T-helper 2 cell treated with Interferon-gamma antibody and Interleukin-4, amounts not matched to agents 100 ng/mL and 5 ng/mL, for 36 hours (primary cell): ENCODE data around the gene ZBTB24. TPM values are rescaled to one million over a fixed set of nuclear protein-coding genes. Genes with fewer than 3 reads are reported as not detected.

Source experiments
- intact Hi-C: fragments of 100-400 bp; cut with micrococcal nuclease; formaldehyde crosslinking; loops from one replicate; pipeline ENCODE4 v1.15.1; 2023
- total RNA-seq: library from RNA; stranded (reverse); gene quantifications from 2 replicates; pipeline ENCODE4 v1.2.3, GENCODE V29; 2022

The ZBTB24 gene
- total RNA-seq = 25.0 and 25.5 TPM in 2 replicates

DNA sequence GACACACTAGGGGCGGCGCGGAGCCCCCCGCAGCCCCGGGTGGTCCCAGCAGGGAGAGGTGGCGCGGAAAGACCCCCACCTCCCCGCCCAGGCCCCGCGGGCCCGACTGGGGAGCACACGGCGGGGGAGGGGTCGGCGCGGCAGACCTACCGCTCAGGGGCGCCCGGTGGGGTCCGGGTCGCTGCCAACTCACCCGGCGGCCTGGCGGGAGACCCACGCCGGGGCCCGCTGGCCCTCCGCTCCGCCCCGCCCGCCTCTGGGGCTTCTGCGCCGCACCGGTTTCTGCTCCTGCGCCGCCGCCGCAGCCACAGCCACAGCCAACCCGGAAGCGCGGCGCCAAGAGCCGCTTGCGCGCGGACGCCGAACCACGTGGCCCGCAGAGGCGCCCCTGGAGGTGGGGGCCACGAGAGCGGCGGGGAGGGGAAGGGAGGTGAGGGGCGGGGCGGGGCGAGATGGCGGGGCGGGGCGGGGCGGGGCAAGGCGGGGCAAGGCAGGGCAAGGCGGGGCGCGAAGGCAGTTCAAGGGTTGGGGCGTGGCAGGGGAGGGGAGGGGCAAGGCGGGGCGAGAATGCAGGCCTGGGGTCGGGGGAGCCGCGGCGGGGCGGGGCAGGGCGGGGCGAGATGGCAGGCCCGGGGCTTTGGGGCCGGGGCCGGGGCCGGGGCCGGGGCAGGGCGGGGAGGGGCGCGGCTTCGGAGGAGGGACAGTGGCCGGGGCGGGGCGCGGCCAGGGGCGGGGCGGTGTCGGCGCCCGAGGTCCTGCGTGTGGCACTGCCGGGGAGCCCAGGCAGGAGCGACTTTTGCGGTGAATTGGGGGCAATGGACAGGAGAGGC, at the start of gene ZBTB24:
Gene ZBTB24, minus strand, starts transcription at position 315 of the 830 bp plus-strand sequence. CDS start 1,193 bp downstream, outside the sequence.
- intact Hi-C loops = loop anchor here (1.0 to 10.0 kb wide), 9 partner anchors 8 to 1332 kb away; partner anchors contain the start of genes AK9, CDK19, CEP57L1 and FIG4

DNA sequence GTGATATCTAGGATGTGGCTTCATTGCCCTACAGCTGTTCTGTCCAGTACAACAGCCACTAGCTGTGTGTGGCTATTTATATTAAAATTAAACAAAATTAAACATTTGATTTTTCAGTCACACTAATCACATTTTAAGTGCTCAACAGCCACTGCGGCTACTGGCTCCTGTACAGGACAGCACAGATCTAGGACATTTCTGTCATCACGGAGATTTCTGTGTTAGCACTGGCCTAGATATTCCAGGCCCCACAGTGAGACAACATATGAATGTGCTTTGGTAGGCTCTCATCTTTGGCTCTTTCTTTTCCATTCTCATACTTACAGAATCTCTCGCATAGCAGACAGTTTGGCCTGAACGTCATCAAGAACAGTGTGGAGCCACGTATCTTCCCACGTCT, 48.4 kb upstream of the ZBTB24 start:
- intact Hi-C loops = no loop called here

DNA sequence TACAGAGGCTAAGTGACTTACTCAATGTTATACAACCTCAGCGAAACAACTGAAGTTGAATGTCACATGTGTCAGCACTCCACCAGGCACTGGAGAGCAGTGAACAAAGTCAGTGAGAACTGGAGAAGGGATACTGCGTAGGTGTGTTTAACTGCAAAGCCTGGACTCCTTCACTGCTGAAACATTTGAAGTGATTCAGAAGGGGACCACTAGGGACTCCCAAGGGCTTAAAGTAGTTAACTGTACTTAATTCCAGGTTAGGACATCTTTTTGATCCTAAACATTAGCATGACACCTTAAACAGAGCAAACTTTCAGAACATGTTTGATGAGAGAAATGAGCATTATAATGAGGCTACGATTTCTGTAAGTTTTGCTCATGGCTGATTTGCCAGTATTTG, 45.0 kb upstream of the ZBTB24 start:
- intact Hi-C loops = loop anchor here (1.0 to 5.0 kb wide), 5 partner anchors 36 to 863 kb away; partner anchors contain the start of genes AK9 and FIG4

DNA sequence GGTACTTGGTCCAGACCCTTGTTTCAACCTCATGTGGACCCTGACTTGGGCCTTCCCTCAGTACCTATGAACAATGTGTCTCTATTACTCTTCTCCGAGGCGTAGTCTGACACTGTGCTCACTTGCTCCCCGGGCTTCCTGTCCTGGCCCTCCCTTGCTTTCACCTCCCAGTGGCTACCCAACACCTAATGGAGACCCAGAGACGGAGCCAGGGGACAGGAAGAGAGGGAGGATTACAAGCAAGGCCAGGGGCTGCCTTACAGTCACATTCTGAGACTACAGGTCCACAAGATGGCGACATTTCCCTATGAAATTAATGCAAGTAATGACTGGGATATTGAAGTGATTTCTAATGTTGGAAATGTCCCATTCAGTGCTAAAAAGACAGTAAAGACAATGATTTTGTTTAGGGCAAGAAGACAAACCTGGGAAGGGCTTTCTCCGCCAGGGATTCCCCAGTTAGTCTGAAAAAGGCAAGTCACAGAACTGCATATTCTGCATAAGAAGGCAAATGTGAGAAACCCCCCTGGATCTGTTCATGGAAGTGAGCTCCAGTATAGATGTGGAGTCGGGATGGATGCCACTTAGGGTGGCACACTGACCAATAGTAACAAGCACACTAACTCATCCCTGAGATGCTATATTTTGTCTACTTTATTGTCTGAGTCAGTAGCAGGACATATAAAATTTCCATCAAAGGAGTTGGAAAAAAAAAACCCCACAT, 44.0 kb upstream of the ZBTB24 start:
- intact Hi-C loops = loop anchor here (1.0 to 5.0 kb wide), 5 partner anchors 35 to 864 kb away; partner anchors contain the start of genes AK9 and FIG4

DNA sequence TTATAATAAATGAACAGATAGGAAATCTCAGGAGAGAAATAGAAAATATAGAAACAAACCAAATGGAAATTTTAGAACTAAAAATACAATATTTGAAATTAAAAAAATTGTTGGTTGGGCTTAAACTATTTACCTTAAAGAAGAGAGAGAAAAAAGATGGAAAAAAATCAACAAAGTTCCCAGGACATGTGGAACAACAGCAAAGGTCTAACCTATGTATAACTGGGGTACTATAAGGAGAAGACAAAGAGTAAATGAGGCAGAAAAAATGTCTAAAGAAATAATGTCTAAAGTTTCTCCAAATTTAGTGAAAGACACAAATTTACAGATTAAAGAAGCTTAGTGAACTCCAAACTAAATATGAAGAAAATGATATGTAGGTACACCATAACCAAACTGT, 41.1 kb upstream of the ZBTB24 start:
- intact Hi-C loops = no loop called here

DNA sequence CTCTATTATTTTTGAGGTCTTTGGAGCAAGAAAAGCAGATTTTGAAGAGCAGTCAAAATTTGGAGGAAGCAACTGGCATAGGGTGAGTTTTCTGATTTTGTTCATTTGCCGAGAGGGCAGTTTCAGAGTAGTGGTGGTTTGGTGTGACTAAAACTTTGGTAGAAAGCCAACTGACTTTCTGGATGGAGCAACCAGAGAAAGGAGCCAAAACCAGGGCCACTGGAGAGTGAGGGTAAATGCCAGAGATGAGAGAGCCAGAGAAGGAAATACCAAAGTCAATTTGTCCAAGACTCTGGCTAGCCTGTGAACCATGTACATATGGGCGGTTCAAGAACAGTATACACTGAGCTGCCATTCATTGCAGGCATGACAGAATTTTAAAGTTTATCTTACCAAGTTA, 40.5 kb upstream of the ZBTB24 start:
- intact Hi-C loops = no loop called here

DNA sequence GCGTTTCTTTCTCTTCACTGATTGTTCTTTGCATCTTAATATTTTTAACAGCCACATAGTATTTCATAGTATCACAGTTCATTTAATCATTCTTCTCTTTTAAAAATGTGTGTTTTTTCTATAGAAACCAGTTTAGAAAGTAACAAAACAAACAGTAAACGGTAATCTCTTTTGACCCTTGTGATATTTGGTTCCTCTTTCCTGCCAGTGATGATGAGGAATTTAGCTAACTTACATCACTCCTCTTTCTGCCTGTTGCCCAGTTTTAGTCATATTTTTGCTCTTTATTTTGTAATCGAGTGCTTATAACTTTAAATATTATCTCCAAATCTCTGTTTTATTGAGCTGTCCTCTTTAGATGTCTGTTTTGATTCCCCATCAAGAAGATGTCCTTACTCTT, 38.1 kb upstream of the ZBTB24 start:
- intact Hi-C loops = no loop called here

DNA sequence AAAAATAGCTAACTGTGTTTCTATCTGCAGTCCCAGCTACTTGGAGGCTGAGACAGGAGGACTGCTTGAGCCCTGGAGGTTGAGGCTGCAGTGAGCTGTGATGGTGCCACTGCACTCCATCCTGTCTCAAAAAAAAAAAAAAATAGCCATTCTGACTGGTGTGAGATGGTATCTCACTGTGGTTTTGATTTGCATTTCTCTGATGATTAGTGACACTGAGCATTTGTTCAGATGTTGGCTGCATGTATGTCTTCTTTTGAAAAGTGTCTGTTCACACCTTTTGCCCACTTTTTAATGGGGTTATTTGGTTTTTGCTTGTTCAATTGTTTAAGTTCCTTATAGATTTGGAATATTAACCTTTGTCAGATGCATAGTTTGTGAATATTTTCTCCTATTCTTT, 36.6 kb upstream of the ZBTB24 start:
- intact Hi-C loops = loop anchor here (5.0 kb wide), 1 partner anchor 37 kb away; the partner anchor contains the start of gene ZBTB24

DNA sequence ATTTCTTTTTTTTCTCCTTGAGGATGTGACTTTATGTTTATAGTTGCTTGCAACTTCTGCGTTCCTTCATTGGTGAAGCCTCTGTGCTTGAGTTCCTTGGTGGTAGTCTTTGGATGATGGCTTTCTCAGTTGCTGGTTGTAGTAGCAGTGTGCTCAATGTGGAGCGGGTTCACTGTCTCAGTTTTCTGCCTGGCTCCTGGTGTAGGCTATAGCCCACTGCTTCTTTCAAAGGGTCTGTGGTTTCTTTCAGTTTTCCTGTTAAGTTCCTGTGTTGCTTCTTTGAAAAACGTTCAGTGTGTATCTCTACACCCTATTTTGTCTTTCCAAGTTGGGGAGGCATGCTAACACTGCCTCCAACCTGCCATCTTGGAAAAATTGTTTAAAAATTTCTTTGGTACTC, 33.9 kb upstream of the ZBTB24 start:
- intact Hi-C loops = loop anchor here (5.0 kb wide), 1 partner anchor 35 kb away; the partner anchor contains the start of gene ZBTB24

DNA sequence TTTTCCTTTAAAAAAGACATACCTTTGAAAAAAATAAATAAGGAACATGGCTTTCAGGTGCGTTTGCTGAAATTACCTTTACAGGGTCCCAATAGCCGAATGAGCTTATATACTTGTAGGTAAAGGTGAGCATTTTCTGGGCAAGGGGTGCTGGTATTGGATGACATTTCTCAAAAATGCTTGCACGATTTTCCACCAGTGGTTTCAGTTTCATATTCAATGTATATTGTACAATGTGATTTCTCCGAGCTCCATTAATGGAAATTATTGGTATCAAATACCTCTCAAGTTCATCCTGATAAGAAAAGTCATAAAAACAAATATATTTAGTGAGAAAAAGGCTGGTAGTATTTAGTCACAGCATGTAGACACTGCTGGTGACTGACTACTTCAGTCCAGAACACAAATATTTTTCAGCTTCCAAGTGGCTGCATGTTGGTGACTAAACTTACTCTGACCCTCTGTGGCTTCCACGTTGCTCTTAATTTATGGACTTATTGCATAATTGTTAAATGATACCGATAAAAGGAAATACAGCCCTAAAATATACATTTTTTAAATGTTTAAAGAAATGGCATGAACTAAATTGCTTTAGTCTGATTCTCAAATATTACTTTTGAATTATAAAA, 32.9 kb upstream of the ZBTB24 start:
- intact Hi-C loops = loop anchor here (1.0 to 5.0 kb wide), 3 partner anchors 25 to 61 kb away; partner anchors contain the start of genes MICAL1 and ZBTB24

DNA sequence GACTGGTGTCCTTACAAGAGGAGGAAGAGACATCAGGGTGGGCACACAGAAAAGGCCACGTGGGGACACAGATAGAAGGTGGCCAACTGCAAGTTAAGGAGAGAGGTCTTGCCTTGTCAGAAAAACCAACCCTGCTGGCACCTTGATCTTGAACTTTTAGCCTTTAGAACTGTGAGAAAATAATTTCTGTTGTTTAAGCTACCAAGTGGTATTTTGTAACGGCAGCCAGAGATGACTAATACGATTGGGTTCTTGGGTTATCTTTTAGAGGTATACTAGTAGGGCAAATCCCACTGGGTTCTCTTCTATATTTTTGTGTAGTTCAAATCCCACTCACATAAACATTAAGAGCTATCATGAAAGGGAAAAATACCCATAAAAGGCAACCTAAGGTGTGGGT, 31.9 kb upstream of the ZBTB24 start:
- intact Hi-C loops = loop anchor here (1.0 to 5.0 kb wide), 3 partner anchors 24 to 60 kb away; partner anchors contain the start of genes MICAL1 and ZBTB24

DNA sequence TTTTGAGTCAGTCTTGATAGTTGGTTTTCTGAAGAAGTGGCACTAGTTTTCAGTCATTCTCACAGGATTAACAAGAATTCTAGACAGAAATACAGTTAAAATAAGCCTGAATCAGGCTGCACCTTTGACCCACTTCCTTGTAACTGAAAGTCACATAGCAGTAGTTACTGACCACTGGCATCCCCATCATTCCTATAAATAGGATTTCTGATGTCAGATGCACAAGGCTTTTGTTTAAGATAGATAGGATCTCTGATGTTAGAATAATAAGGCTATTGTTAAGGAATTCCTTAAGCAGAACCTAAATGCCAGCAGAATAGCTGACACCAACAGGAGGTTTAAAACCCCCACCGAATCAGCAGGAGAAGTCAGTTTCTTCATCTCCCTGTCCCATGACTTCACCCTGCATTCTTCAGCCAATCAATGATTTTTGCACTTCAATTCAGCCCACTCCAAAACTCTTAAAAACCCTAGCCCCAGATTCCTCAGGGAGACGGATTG, 30.6 kb upstream of the ZBTB24 start:
- intact Hi-C loops = loop anchor here (2.0 kb wide), 1 partner anchor 59 kb away; the partner anchor contains the start of gene MICAL1

DNA sequence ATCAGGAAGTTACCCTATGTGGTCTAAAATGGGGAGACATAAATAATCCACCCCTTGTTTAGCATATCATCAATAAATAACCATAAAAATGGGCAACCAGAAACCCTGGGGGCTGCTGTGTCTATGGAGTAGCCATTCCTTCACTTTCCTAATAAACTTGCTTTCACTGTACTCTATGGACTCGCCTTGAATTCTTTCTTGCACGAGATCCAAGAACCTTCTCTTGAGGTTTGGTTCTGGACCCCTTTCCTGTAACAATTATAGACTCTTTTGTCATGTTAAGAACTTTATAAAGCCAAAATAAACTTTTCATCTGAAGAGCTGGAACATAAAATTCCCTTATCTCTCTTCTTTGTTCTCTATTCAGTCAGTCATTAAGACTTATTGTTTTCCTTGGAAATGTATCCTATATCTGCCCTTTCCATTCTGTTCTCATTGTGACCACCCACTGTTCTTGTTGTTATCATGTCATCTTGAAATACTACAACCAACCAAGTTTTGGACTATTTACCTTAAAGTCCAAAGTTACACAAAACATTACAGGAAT, 29.3 kb upstream of the ZBTB24 start:
- intact Hi-C loops = no loop called here

DNA sequence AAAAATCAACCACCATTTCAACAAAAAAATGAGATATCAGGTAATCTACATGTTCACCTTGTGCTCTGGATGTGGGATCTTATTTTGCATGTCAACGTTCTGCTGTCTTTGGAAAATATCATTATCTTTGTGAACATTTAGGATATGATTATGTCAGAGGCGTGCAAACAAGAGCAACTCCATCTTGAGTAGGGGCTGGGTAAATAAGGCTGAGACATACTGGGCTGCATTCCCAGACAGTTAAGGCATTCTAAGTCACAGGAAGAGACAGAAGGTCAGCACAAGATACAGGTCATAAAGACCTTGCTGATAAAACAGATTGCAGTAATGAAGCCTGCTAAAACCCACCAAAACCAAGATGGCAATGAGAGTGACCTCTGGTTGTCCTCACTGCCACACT, 28.8 kb upstream of the ZBTB24 start:
- intact Hi-C loops = no loop called here

DNA sequence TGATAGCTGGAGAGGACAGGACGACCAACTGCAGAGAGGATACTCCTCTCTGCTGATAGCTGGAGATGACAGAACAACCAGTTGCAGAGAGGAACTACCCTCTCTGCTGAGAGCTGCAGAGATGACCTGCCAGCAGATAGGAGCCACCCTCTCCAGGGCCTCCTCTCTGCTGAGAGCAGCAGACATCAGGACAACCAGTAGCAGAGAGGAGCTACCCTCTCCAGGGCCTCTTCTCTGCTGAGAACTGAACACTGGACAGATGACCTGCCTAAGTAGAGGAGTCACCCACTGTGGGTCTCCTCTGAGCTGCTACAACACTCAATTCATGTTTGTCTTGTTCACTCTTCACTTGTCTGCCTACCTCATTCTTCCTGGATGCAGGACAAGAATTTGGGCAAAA, 27.3 kb upstream of the ZBTB24 start:
- intact Hi-C loops = no loop called here

DNA sequence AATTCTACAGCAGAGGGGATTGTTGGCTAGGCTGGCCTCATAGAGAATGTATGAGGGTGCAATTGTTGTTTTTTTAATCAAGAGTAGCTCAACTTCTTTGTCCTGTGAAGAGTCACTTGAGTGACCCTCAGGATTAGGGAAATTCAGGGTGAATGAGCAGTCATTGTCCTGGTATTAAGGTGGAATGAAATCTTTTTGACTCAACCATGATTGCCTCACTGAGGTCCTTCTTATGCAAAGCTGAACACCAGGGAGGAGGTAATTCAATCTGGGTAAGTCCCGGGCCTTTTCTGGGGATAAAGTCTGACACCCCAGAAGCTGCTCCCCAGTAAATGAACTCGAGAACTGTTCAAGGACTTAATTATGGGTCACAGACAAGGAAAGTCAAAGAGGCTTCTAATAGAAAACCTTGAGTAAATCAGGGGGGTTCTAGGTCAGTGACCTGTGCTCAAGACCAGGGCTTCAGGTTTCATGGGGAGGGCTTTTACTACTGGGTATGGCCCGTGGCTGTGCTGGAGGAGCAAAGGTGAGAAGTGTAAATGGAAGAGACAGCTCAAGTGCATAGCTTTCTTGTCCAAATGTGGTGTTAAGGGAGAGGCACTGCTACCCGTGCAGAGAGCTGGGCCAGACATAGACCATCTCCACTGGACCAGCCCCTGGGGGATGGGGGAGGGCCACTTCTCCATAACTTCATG, 25.3 kb upstream of the ZBTB24 start:
- intact Hi-C loops = no loop called here

DNA sequence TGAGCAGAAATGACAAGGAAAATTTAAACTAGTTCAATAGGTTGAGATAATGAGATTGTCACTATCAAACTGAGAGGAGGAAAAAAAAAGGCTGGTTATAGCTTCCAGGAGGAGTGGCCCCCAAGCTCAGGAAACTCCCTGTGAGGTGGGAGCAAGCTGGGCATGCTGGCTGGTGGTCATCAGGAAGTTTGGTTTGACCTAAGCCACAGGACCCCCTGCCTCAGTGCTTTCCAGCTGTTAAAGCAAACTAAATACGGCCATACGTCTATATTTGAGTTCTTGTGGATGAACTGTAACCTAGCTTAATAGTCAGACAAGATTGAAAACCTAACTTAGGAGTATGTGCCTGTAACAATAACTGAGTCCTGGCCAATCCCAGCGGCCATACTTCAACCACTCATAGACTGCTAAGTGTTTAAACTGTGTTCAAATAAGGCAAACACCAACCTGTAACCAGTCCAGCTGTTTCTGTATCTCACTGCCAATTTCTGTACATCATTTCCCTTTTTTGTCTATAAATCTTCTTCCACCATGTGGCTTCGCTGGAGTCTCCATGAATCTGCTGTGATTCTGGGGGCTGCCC, 24.6 kb upstream of the ZBTB24 start:
- intact Hi-C loops = no loop called here

DNA sequence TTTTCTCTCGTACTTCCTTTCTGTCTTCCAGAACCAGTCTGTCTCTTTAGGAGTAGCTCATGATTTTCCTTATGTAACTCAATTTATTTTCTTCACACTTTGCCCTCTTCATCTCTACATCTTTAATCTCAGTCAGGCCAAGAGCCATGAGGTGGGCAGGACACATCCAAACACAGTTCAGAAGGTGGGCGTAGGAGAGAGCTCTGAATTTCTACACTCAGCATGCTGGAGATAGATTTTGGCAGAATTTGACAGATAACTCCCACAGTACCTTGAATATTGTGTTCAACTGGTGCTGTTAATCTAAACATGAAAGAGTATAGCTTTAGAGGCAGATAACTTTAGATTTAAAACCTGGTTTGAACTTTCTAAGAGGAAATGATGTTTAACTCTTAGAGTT, 23.8 kb upstream of the ZBTB24 start:
- intact Hi-C loops = no loop called here

DNA sequence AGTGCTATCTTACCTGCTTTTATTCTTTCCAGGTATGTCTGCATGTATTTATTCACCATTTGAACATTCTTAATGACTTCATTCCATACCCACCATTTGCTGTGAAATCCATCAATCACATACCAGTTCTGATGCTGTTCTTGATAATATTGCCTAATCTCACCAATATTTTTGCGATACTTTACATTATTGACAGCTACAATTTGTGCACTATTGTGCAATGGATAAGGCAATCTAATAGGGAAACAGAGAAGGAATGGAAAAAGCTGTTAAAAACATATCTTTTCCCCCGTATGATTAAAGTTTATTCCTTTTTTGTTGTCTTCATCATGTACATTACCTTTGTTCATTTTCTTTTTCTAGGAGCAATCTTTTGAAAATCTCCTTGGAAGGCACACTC, 23.3 kb upstream of the ZBTB24 start:
- intact Hi-C loops = no loop called here
